GM12872 (cell line): ENCODE results near the gene DOLPP1.

Experiments
- CTCF ChIP-seq: IDR thresholded peaks from 3 replicates; pipeline ENCODE4 v1.5.1; 2011; ENCODE audit warnings: low read depth, mild to moderate bottlenecking, low read length, moderate library complexity; ENCODE audit not compliant: insufficient read depth

DOLPP1 gene

GRCh38 chr9:129139993-129140396 is 59.1 kb downstream of the DOLPP1 start:
- no peak for TF ChIP-seq CTCF
